PFSK-1 (cell line): ENCODE results near the gene FAM13A.

ENCODE experiments used
- SIN3A ChIP-seq: IDR thresholded peaks from 2 replicates; pipeline ENCODE4 v1.6.1; 2012; ENCODE audit warnings: mild to moderate bottlenecking, low read length, moderate library complexity, borderline replicate concordance; ENCODE audit not compliant: insufficient read depth
- TAF1 ChIP-seq: IDR thresholded peaks from 2 replicates; pipeline ENCODE4 v1.6.1; 2012; ENCODE audit warnings: low read length, control low read depth, borderline replicate concordance; ENCODE audit not compliant: insufficient read depth

GRCh38 chr4:89100853-89101252 is 43.9 kb upstream of the FAM13A start:
- TF ChIP-seq SIN3A (no peak), TAF1 (no peak)
